HFFc6 (cell line): ENCODE measurements around the gene UCK1. TPM values are rescaled to one million over a fixed set of nuclear protein-coding genes. Genes with fewer than 3 reads are reported as not detected.

Source experiments
- DNase-seq: peaks from one replicate; pipeline ENCODE4 v3.0.0-alpha.2; 2018
- H3K27ac Mint-ChIP-seq: 2 replicates; pipeline ENCODE4 v1.8.0; 2020; ENCODE audit warnings: mild to moderate bottlenecking, mixed read lengths
- H3K27me3 Mint-ChIP-seq: 2 replicates; pipeline ENCODE4 v1.8.0; 2021; ENCODE audit warnings: mild to moderate bottlenecking, moderate library complexity, mixed read lengths; ENCODE audit not compliant: insufficient read depth
- H3K36me3 Mint-ChIP-seq: 2 replicates; pipeline ENCODE4 v1.8.0; 2021; ENCODE audit warnings: low read depth, mixed read lengths
- H3K4me1 Mint-ChIP-seq: 2 replicates; pipeline ENCODE4 v1.8.0; 2020; ENCODE audit warnings: low read depth, mixed read lengths
- H3K4me3 Mint-ChIP-seq: 2 replicates; pipeline ENCODE4 v1.8.0; 2020; ENCODE audit warnings: mild to moderate bottlenecking, moderate library complexity, mixed read lengths
- H3K9me3 Mint-ChIP-seq: 2 replicates; pipeline ENCODE4 v1.8.0; 2020; ENCODE audit warnings: mild to moderate bottlenecking, mixed read lengths
- CTCF ChIP-seq: fragments of 200-600 bp; sonication (generic); IDR thresholded peaks from 2 replicates; pipeline ENCODE4 v1.5.0; 2021; ENCODE audit warnings: antibody characterized with exemption, mild to moderate bottlenecking
- total RNA-seq, 6 experiments: library from RNA; stranded (reverse); fragmentation: NEBNext Ultra II Directional; extraction: Animal tissue kit (Norgen Biotek cat#: 25700); gene quantifications; 2 replicates in 1 of 6; 3 replicates in 5 of 6; pipeline ENCODE4 v1.2.3, GENCODE V29; 2021

UCK1 gene
- total RNA-seq, 6 experiments from 2014 or later, result 18.6 to 22.6 (median 20.8) TPM

GRCh38 chr9:131511880-131512279, 19.2 kb downstream of the UCK1 start:
- no peak overlapping the region for H3K4me3 Mint-ChIP-seq
- H3K27ac Mint-ChIP-seq, result no peak overlapping the region
- no peaks in the 10 kb centered on the region for H3K9me3 Mint-ChIP-seq
- DNase-seq, result no peak
- no peaks in the 10 kb centered on the region for H3K4me1 Mint-ChIP-seq
- peaks cover 3% of the 10 kb centered on the region for H3K27me3 Mint-ChIP-seq
- H3K36me3 Mint-ChIP-seq, result peaks cover 23% of the 10 kb centered on the region
- no peak for TF ChIP-seq CTCF

- peaks cover 3% of the 10 kb centered on the region for H3K27me3 Mint-ChIP-seq
- DNase-seq, result no peak
- H3K27ac Mint-ChIP-seq, result no peak overlapping the region
- H3K4me1 Mint-ChIP-seq, result no peaks in the 10 kb centered on the region
- no peak overlapping the region for H3K4me3 Mint-ChIP-seq
- no peak for TF ChIP-seq CTCF
- H3K36me3 Mint-ChIP-seq, result peaks cover 26% of the 10 kb centered on the region
- no peaks in the 10 kb centered on the region for H3K9me3 Mint-ChIP-seq
Measured at GRCh38 chr9:131511416-131511815, 19.6 kb downstream of the UCK1 start.

GRCh38 chr9:131505012-131505411, 26.1 kb downstream of the UCK1 start:
- H3K36me3 Mint-ChIP-seq, result peaks cover 24% of the 10 kb centered on the region
- peaks cover 10% of the 10 kb centered on the region; the same call in 1 of the 2 replicates for H3K9me3 Mint-ChIP-seq
- peaks cover 20% of the 10 kb centered on the region for H3K27me3 Mint-ChIP-seq
- H3K27ac Mint-ChIP-seq, result no peak overlapping the region
- TF ChIP-seq CTCF, result no peak
- no peak overlapping the region for H3K4me3 Mint-ChIP-seq
- DNase-seq, result no peak
- H3K4me1 Mint-ChIP-seq, result peaks cover 32% of the 10 kb centered on the region

GRCh38 chr9:131503626-131504465, 27.2 kb downstream of the UCK1 start:
- H3K36me3 Mint-ChIP-seq, result peaks cover 27% of the 10 kb centered on the region
- H3K4me3 Mint-ChIP-seq, result peak overlapping the region; percentile 98
- DNase-seq, result peak; percentile 51
- H3K27me3 Mint-ChIP-seq, result peaks cover 26% of the 10 kb centered on the region
- H3K9me3 Mint-ChIP-seq, result peaks cover 10% of the 10 kb centered on the region; the same call in 1 of the 2 replicates
- peak; percentile 46 for TF ChIP-seq CTCF
- H3K4me1 Mint-ChIP-seq, result peaks cover 32% of the 10 kb centered on the region
- peak overlapping the region; percentile 75 for H3K27ac Mint-ChIP-seq

GRCh38 chr9:131502781-131503625, 28.1 kb downstream of the UCK1 start, which contains the start of gene POMT1:
Gene POMT1, plus strand, starts transcription at chr9:131502918. Its CDS starts 1,301 bp downstream, at chr9:131504219.
- H3K4me1 Mint-ChIP-seq, result peaks cover 32% of the 10 kb centered on the region
- H3K4me3 Mint-ChIP-seq, result peak within 1 kb of the TSS; percentile 98
- peak within 1 kb of the TSS; percentile 75 for H3K27ac Mint-ChIP-seq
- peaks cover 10% of the 10 kb centered on the region; the same call in 1 of the 2 replicates for H3K9me3 Mint-ChIP-seq
- peak; percentile 71 for DNase-seq
- no peak for TF ChIP-seq CTCF
- peaks cover 26% of the 10 kb centered on the region for H3K27me3 Mint-ChIP-seq
- peaks cover 27% of the 10 kb centered on the region for H3K36me3 Mint-ChIP-seq
